ENCODE data around the gene GABRD. TPM values are rescaled to one million over a fixed set of nuclear protein-coding genes. Genes with fewer than 3 reads are reported as not detected.

GABRD gene
- total and polyA plus RNA-seq, 4 experiments from 2014 or later: not detected

DNA sequence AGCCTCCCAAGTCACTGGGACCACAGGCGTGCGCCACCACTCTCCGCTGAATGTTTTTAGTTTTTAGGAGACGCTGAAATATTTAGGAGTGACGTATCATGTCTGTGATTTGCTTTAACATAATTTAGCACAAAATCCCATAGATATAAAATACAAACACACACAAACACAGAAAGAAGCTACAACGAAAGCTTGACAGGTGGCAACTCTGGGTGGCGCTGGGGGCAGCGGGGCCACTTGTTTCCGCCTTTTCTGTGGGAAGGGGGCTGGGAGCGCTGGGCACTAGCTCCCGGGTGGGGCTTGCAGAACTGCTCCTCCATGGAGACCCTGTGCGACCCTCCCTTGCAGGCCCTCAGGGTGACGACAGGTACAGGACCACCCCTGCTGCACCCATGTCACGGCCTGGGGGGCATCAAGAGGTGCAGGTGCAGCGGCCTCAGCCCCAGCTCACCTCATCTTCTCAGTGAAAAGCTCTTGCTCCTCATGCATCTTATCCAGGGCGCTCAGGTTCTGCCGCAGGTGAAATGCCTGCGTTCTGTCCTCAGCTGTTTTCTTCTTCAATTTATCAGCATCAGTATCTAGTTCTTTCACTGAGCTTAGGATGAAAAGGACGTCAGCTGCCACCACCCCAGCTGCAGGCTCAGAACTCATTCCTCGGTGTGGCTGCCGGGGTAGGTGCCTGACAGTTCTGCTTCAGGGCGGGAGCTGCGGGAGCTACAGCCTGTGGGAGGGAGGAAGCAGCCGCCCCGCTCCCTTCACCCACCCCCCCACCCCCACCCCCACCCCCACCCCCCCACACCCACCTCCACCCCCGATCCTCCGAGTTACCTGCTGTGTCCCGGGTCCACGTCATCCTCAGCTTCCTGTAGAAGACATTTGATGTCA, 30.8 kb upstream of the GABRD start:
- no peak for DNase-seq
- no peak overlapping the region for H3K4me3 ChIP-seq (ENCODE audit: low read length in 2 of 2)
- H3K27ac ChIP-seq (ENCODE audit: low read depth, low read length): no peak overlapping the region
- intact Hi-C loops (cut with micrococcal nuclease): no loop called here
- ChIA-PET CTCF (ENCODE audit: partially characterized antibody) (interaction anchor here (0.6 kb wide), 1 partner anchor 628 kb away, joined by 3 read pairs; no protein-coding TSS in a partner anchor), POLR2A (ENCODE audit: partially characterized antibody) (no interaction called here)
- no peaks in the 10 kb centered on the region for H3K9me3 ChIP-seq (ENCODE audit: control insufficient read depth in 1 of 2, low read length in 2 of 2)
- Mint-ChIP-seq H3K36me3 (no peaks in the 10 kb centered on the region), H3K27me3 (peaks cover 8 to 11% of the 10 kb centered on the region in 2 donors), H3K27ac (no peak overlapping the region), H3K9me3 (peaks cover 0 to 1% (median 0%) of the 10 kb centered on the region in 8 donors), H3K4me3 (peak overlapping the region in 1 of 8 donors; percentile 37), H3K4me1 (peaks cover 0 to 7% (median 2%) of the 10 kb centered on the region in 4 donors)
- H3K27me3 ChIP-seq (ENCODE audit: insufficient read depth, low read length): no peaks in the 10 kb centered on the region
- no peaks in the 10 kb centered on the region for H3K4me1 ChIP-seq (ENCODE audit: insufficient read depth, low read length)
- no peaks in the 10 kb centered on the region for H3K36me3 ChIP-seq (ENCODE audit: insufficient read depth, low read length)

DNA sequence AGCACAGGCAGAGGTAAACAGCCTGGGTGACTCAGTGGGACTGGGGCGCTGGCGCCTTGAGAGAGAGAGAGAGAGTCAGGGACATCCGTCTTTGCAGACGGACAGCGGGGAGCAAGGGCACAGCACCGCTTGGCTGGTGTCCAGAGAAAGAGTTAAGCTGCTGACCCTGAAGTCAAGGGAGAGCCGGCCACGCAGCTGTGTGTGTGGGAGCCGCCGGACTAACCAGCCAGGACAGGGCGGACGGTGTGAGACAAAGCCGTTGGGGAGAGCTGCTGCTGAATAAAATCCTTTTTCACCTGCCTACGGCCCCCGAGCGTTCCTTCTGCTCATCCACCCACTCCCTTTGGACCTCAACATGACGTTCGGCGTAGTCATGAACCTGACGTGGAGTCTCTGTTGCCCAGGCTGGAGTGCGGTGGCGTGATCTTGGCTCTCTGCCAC, 30.0 kb upstream of the GABRD start:
- Histone ChIP-seq H3K4me1 (ENCODE audit: insufficient read depth, low read length) (no peaks in the 10 kb centered on the region), H3K27ac (ENCODE audit: low read depth, low read length) (no peak overlapping the region), H3K36me3 (ENCODE audit: insufficient read depth, low read length) (no peaks in the 10 kb centered on the region), H3K9me3 (ENCODE audit: control insufficient read depth in 1 of 2, low read length in 2 of 2) (no peaks in the 10 kb centered on the region), H3K4me3 (ENCODE audit: low read length in 2 of 2) (no peak overlapping the region), H3K27me3 (ENCODE audit: insufficient read depth, low read length) (no peaks in the 10 kb centered on the region)
- Mint-ChIP-seq H3K4me1 (peaks cover 0 to 7% (median 2%) of the 10 kb centered on the region in 4 donors), H3K27me3 (peaks cover 8 to 11% of the 10 kb centered on the region in 2 donors), H3K4me3 (no peak overlapping the region), H3K9me3 (peaks cover 0 to 1% (median 0%) of the 10 kb centered on the region in 8 donors), H3K27ac (no peak overlapping the region), H3K36me3 (no peaks in the 10 kb centered on the region)
- POLR2A ChIA-PET (ENCODE audit: partially characterized antibody): no interaction called here
- intact Hi-C loops (cut with micrococcal nuclease): no loop called here
- CTCF ChIA-PET (ENCODE audit: partially characterized antibody): no interaction called here
- DNase-seq: no peak

DNA sequence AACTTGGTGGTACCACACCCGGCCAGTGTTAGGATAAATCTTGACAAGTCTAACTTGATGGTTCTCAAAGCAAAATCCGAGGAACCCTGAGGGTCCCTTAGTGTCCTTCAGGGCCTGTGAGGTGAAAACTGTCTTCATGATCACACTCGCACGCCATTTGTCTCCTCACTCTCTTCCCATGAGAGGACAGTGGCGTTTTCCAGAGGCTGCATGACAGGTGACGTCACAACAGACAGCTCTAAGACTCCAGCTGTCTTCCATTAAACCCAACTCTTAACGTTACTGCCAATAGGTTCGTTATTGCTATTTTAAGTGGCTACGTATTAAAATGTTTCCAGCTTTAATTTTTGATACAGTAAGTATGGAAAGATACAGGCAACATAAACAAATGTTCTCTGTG, 29.4 kb upstream of the GABRD start:
- no peaks in the 10 kb centered on the region for H3K36me3 ChIP-seq (ENCODE audit: insufficient read depth, low read length)
- peaks cover 0 to 9% (median 2%) of the 10 kb centered on the region in 4 donors for H3K4me1 Mint-ChIP-seq
- no peak overlapping the region for H3K4me3 Mint-ChIP-seq
- peaks cover 0 to 1% (median 0%) of the 10 kb centered on the region in 8 donors for H3K9me3 Mint-ChIP-seq
- H3K27me3 ChIP-seq (ENCODE audit: insufficient read depth, low read length): no peaks in the 10 kb centered on the region
- no peak overlapping the region for H3K4me3 ChIP-seq (ENCODE audit: low read length in 2 of 2)
- POLR2A ChIA-PET (ENCODE audit: partially characterized antibody): no interaction called here
- H3K9me3 ChIP-seq (ENCODE audit: control insufficient read depth in 1 of 2, low read length in 2 of 2): no peaks in the 10 kb centered on the region
- H3K27ac ChIP-seq (ENCODE audit: low read depth, low read length): no peak overlapping the region
- intact Hi-C loops (cut with micrococcal nuclease): no loop called here
- peaks cover 8 to 11% of the 10 kb centered on the region in 2 donors for H3K27me3 Mint-ChIP-seq
- H3K36me3 Mint-ChIP-seq: no peaks in the 10 kb centered on the region
- H3K4me1 ChIP-seq (ENCODE audit: insufficient read depth, low read length): no peaks in the 10 kb centered on the region
- H3K27ac Mint-ChIP-seq: no peak overlapping the region
- DNase-seq: no peak
- CTCF ChIA-PET (ENCODE audit: partially characterized antibody): no interaction called here

DNA sequence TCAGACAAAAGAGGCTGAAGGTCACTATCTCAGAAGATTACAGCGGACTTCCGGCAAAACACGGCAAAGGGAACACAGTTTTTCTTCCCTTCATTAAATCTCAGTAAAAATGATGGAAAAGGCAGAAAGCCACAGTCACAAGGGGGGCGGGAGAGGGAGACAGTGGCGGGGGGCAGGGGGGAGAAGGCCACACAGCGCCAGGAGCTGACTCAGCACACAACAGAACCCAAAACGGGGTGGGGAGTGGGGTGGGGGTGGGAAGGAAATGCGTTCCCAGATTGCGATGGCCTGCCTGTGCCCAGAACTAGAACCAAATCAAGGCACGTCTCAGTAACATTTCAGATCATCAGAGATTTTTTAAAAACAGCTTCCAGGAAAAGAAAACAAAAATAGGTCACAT, 28.9 kb upstream of the GABRD start:
- Mint-ChIP-seq H3K4me3 (no peak overlapping the region), H3K9me3 (peaks cover 0 to 1% (median 0%) of the 10 kb centered on the region in 8 donors), H3K27me3 (peaks cover 8 to 11% of the 10 kb centered on the region in 2 donors), H3K36me3 (no peaks in the 10 kb centered on the region), H3K4me1 (peaks cover 0 to 10% (median 3%) of the 10 kb centered on the region in 4 donors), H3K27ac (no peak overlapping the region)
- H3K36me3 ChIP-seq (ENCODE audit: insufficient read depth, low read length): no peaks in the 10 kb centered on the region
- H3K9me3 ChIP-seq (ENCODE audit: control insufficient read depth in 1 of 2, low read length in 2 of 2): no peaks in the 10 kb centered on the region
- ChIA-PET POLR2A (ENCODE audit: partially characterized antibody) (no interaction called here), CTCF (ENCODE audit: partially characterized antibody) (interaction anchor here (1.1 kb wide), 1 partner anchor 54 kb away, joined by 4 read pairs; no protein-coding TSS in a partner anchor)
- no peaks in the 10 kb centered on the region for H3K4me1 ChIP-seq (ENCODE audit: insufficient read depth, low read length)
- intact Hi-C loops (cut with micrococcal nuclease): no loop called here
- H3K27me3 ChIP-seq (ENCODE audit: insufficient read depth, low read length): no peaks in the 10 kb centered on the region
- no peak for DNase-seq
- H3K27ac ChIP-seq (ENCODE audit: low read depth, low read length): no peak overlapping the region
- H3K4me3 ChIP-seq (ENCODE audit: low read length in 2 of 2): no peak overlapping the region

DNA sequence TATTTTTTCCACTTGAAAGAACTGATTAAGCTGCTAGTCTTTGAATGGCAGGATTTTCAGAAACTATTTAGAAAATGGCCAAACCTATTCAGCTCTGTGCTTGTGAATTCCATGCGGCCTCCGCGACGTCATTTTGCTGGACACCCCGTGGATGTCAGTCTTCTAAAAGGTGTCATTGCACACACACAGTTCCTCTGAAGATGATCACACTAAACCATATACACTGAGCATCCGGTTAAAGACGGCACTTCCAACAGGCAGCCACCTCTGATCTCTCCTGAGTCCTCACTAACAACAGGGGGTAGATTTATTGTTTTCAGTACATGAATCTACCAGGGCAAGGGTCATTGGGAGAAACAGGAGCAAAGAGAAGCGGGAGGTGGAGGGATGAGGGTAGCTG, 24.6 kb upstream of the GABRD start:
- H3K36me3 ChIP-seq (ENCODE audit: insufficient read depth, low read length): no peaks in the 10 kb centered on the region
- Mint-ChIP-seq H3K36me3 (no peaks in the 10 kb centered on the region), H3K27me3 (peaks cover 10 to 22% of the 10 kb centered on the region in 2 donors), H3K4me1 (peaks cover 3 to 8% (median 5%) of the 10 kb centered on the region in 4 donors), H3K27ac (no peak overlapping the region), H3K4me3 (no peak overlapping the region), H3K9me3 (no peaks in the 10 kb centered on the region)
- no peaks in the 10 kb centered on the region for H3K9me3 ChIP-seq (ENCODE audit: control insufficient read depth in 1 of 2, low read length in 2 of 2)
- no peak for DNase-seq
- H3K4me3 ChIP-seq (ENCODE audit: low read length in 2 of 2): no peak overlapping the region
- H3K27me3 ChIP-seq (ENCODE audit: insufficient read depth, low read length): no peaks in the 10 kb centered on the region
- ChIA-PET CTCF (ENCODE audit: partially characterized antibody) (no interaction called here), POLR2A (ENCODE audit: partially characterized antibody) (no interaction called here)
- intact Hi-C loops (cut with micrococcal nuclease): no loop called here
- peaks cover 4% of the 10 kb centered on the region for H3K4me1 ChIP-seq (ENCODE audit: insufficient read depth, low read length)
- no peak overlapping the region for H3K27ac ChIP-seq (ENCODE audit: low read depth, low read length)

DNA sequence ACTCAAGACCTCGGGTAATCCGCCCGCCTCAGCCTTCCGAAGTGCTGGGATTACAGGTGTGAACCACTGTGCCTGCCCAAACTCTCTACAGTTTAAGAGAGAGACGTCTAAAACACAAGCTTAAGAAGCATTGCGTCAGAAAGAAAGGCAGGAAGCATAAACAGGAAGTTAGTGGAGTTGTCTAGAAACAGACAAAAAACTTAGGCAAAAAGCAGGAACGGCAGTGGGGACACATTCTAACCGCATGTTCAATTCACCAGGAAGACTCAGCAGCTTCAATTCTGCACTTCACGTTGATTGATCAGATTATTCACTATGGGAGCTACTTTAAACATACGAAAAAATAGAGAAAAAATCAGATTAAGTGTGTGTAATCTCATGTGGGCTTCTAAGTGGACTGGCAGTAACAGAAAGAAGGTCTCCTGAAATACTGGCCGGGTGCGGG, 22.9 kb upstream of the GABRD start:
- no peaks in the 10 kb centered on the region for H3K27me3 ChIP-seq (ENCODE audit: insufficient read depth, low read length)
- H3K4me1 ChIP-seq (ENCODE audit: insufficient read depth, low read length): peaks cover 4% of the 10 kb centered on the region
- H3K9me3 ChIP-seq (ENCODE audit: control insufficient read depth in 1 of 2, low read length in 2 of 2): no peaks in the 10 kb centered on the region
- DNase-seq: no peak
- H3K36me3 ChIP-seq (ENCODE audit: insufficient read depth, low read length): no peaks in the 10 kb centered on the region
- ChIA-PET POLR2A (ENCODE audit: partially characterized antibody) (no interaction called here), CTCF (ENCODE audit: partially characterized antibody) (no interaction called here)
- Mint-ChIP-seq H3K4me1 (peaks cover 3 to 8% (median 5%) of the 10 kb centered on the region in 4 donors), H3K27me3 (peaks cover 12 to 23% of the 10 kb centered on the region in 2 donors), H3K27ac (no peak overlapping the region), H3K36me3 (no peaks in the 10 kb centered on the region), H3K9me3 (no peaks in the 10 kb centered on the region), H3K4me3 (no peak overlapping the region)
- H3K27ac ChIP-seq (ENCODE audit: low read depth, low read length): no peak overlapping the region
- no peak overlapping the region for H3K4me3 ChIP-seq (ENCODE audit: low read length in 2 of 2)
- intact Hi-C loops (cut with micrococcal nuclease): no loop called here

DNA sequence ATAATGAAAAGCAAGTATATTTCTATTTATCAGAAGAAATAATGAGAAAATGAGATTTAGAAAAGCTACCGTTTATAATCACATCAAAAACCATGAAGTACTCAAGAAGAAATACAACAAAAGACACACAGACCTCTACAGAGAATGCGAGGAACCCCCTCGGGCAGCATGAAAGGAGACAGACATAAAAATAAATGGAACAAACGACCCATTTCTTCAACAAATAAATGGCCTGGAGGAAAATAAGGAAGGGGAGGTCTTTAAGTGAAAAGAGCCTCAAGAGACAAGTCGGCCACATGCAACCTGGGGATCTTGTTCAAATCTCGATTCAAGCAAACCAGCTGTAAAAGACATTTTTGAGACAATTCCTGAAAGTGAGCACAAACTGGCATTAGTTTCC, 21.6 kb upstream of the GABRD start:
- no peak overlapping the region for H3K27ac ChIP-seq (ENCODE audit: low read depth, low read length)
- Mint-ChIP-seq H3K36me3 (no peaks in the 10 kb centered on the region), H3K9me3 (peaks cover 0 to 2% (median 0%) of the 10 kb centered on the region in 8 donors), H3K27me3 (peaks cover 19 to 30% of the 10 kb centered on the region in 2 donors), H3K4me3 (no peak overlapping the region), H3K27ac (no peak overlapping the region), H3K4me1 (peaks cover 3 to 8% (median 5%) of the 10 kb centered on the region in 4 donors)
- CTCF ChIA-PET (ENCODE audit: partially characterized antibody): no interaction called here
- H3K4me1 ChIP-seq (ENCODE audit: insufficient read depth, low read length): peaks cover 4% of the 10 kb centered on the region
- H3K9me3 ChIP-seq (ENCODE audit: control insufficient read depth in 1 of 2, low read length in 2 of 2): no peaks in the 10 kb centered on the region
- DNase-seq: no peak
- no peaks in the 10 kb centered on the region for H3K36me3 ChIP-seq (ENCODE audit: insufficient read depth, low read length)
- no peak overlapping the region for H3K4me3 ChIP-seq (ENCODE audit: low read length in 2 of 2)
- intact Hi-C loops (cut with micrococcal nuclease): no loop called here
- POLR2A ChIA-PET (ENCODE audit: partially characterized antibody): no interaction called here
- no peaks in the 10 kb centered on the region for H3K27me3 ChIP-seq (ENCODE audit: insufficient read depth, low read length)

Data from CD4-positive, alpha-beta memory T cell (primary cell).